Right atrium auricular region (tissue), 2 donors: Measurements from ENCODE around the gene PFN1. TPM values are rescaled to one million over a fixed set of nuclear protein-coding genes. Genes with fewer than 3 reads are reported as not detected.

ENCODE experiments used
- DNase-seq: peaks from one replicate; pipeline ENCODE4 v3.0.0-alpha.2; 2019; ENCODE audit warnings: low spot score
- H3K27ac ChIP-seq, 2 donors: fragments of 200-600 bp; sonication (generic); 1 replicate in 1 of 2; 2 replicates in 1 of 2; pipeline ENCODE4 v1.5.1; 2016 to 2019
- H3K27me3 ChIP-seq, 2 donors: fragments of 200-600 bp; sonication (generic); one replicate each; pipeline versions ENCODE4 v1.5.1 to v1.6.0; 2017 to 2019
- H3K36me3 ChIP-seq: fragments of 200-600 bp; sonication (generic); one replicate; pipeline ENCODE4 v1.5.1; 2016
- H3K4me1 ChIP-seq, 2 donors: fragments of 200-600 bp; sonication (generic); one replicate each; pipeline versions ENCODE4 v1.5.1 to v1.6.0; 2017 to 2019
- H3K4me3 ChIP-seq, 2 donors: fragments of 200-600 bp; sonication (generic); 1 replicate in 1 of 2; 2 replicates in 1 of 2; pipeline ENCODE4 v1.5.1; 2017 to 2019; ENCODE audit warnings: mild to moderate bottlenecking in 1 of 2, moderate library complexity in 1 of 2
- H3K9me3 ChIP-seq, 2 donors: fragments of 200-600 bp; sonication (generic); one replicate each; pipeline ENCODE4 v1.5.1; 2019
- total RNA-seq, 2 donors: library from RNA; depleted of rRNA; stranded (reverse); fragments of >200 nt; gene quantifications; one replicate each; pipeline ENCODE4 v1.1.0, GENCODE V29; 2016
- TF ChIP-seq, protein P1 (sequence below), 2 donors: fragments of 200-600 bp; sonication (generic); IDR thresholded peaks; one replicate each; pipeline ENCODE4 v1.5.1; 2019; ENCODE audit warnings: antibody characterized with exemption in 2 of 2

The PFN1 gene
- total RNA-seq, 2 donors from 2014 or later, result 218 to 425 TPM

DNA sequence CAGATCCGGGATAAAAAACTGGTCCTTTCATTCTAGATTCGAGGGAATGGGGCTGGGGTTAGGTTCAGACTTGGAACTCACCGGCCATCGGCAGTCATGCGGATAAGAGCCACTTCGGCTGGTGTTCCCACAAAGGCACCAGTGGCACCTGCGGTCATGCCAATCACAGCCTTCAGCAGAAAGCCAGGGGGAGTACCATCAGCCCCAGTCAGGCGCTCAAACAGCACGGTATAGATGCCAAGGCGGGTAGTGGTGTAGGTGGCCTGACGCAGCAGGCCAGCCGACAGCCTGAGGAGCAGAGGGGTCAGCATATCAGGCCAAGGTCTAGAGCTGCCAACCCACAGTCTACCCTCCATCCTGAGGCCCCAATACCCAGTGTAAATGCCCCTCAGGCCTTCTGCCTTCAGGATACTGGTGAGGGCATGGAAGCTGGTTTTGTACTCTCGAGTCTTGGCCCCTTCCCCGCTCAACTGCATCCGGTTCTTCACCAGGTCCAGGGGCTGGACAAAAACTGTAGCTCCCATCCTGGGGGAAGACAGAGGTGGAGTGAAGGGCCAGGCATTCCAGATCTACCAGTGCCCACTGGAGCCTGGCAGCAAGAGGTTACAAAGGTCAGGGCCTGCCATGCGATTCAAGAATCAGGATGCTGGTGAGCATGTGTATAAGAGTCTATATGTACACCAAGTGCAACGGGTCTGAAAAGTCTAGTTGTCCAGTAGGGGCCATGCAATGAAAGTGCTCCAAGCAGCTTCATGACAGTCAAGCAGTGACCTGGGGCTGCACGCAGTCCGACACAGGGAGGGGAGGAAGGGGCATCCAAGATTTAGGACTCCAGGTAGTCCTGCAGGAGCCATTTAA, 9.4 kb downstream of the PFN1 start:
- TF ChIP-seq, protein P1, sequence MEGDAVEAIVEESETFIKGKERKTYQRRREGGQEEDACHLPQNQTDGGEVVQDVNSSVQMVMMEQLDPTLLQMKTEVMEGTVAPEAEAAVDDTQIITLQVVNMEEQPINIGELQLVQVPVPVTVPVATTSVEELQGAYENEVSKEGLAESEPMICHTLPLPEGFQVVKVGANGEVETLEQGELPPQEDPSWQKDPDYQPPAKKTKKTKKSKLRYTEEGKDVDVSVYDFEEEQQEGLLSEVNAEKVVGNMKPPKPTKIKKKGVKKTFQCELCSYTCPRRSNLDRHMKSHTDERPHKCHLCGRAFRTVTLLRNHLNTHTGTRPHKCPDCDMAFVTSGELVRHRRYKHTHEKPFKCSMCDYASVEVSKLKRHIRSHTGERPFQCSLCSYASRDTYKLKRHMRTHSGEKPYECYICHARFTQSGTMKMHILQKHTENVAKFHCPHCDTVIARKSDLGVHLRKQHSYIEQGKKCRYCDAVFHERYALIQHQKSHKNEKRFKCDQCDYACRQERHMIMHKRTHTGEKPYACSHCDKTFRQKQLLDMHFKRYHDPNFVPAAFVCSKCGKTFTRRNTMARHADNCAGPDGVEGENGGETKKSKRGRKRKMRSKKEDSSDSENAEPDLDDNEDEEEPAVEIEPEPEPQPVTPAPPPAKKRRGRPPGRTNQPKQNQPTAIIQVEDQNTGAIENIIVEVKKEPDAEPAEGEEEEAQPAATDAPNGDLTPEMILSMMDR (IDR thresholded peaks at IDR 0.05), result no peak
- Histone ChIP-seq H3K4me1 (peaks cover 3 to 51% of the 10 kb centered on the region in 2 donors), H3K36me3 (peaks cover 41% of the 10 kb centered on the region), H3K27me3 (no peaks in the 10 kb centered on the region), H3K27ac (peak overlapping the region; percentile 92 to 96), H3K4me3 (peak overlapping the region; percentile 91), H3K9me3 (no peaks in the 10 kb centered on the region)
- DNase-seq, result no peak

DNA sequence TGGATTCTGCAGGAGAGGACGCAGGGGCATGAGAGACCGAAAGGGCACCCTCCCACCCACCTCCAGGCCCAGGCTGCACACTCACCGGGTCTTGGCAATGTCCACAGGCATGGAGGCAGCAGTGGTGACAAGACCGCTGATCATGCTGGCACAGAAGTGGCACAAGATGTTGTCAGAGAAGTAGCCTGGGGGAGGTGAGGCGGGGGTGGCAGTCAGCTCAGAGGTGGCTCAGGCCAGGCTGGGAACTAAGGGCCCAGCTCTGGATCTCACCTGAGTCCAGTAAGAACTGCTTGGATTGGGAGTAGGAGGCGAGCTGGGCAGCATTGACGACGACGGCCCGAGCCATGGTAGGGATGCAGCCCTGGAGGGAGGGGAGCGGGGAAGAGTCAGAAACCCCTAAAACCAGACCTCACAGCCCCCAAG, 10.2 kb downstream of the PFN1 start:
- Histone ChIP-seq H3K27me3 (no peaks in the 10 kb centered on the region), H3K36me3 (peaks cover 34% of the 10 kb centered on the region), H3K9me3 (no peaks in the 10 kb centered on the region), H3K27ac (peak overlapping the region; percentile 92 to 96), H3K4me1 (peaks cover 3 to 51% of the 10 kb centered on the region in 2 donors), H3K4me3 (no peak overlapping the region)
- DNase-seq, result no peak
- TF ChIP-seq, protein P1 (IDR thresholded peaks at IDR 0.05), result no peak

DNA sequence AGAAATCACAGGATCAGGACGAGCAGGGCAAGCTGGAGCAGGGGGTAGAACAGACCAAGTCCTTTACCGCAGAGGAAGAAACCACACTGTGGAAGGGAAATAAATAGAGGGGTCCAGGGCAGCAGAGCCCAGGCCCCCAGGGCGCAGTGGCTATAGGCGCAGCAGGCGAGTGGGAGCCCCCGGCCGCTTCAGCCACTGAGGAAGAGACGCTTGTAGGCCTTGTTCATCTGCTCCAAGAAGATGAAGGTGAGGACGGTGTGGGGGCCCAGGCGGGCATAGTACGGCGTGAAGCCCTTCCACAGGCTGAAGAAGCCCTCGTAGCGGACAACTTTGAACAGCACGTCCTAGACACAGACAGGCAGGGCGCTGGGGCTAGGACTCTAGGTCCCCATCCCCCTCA, 10.8 kb downstream of the PFN1 start:
- Histone ChIP-seq H3K27me3 (no peaks in the 10 kb centered on the region), H3K4me3 (no peak overlapping the region), H3K36me3 (peaks cover 28% of the 10 kb centered on the region), H3K27ac (peak overlapping the region in 1 of 2 donors; percentile 96), H3K9me3 (no peaks in the 10 kb centered on the region), H3K4me1 (peaks cover 3 to 51% of the 10 kb centered on the region in 2 donors)
- TF ChIP-seq, protein P1 (IDR thresholded peaks at IDR 0.05), result no peak
- no peak for DNase-seq

DNA sequence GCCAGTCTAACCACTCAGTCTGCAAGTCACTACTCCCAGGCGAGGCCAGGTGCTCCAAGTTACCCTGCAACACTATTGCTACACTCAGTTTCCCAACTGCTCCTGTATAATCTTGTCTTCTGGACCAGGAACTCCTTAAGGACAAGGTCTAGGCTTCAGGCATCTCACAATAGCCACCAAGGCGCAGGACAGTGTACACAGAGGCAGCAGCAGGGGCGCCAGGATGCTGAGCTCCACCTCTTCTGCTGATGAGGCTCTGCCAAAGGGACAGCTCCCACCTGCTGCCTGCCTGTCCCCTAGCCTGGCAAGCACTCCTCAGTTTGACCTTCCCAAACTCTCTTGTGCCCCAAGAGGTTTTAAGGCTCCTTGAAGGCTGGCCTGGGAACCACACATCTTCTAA, 11.9 kb downstream of the PFN1 start:
- DNase-seq, result no peak
- Histone ChIP-seq H3K4me3 (no peak overlapping the region), H3K27ac (no peak overlapping the region), H3K4me1 (peaks cover 3 to 41% of the 10 kb centered on the region in 2 donors), H3K27me3 (no peaks in the 10 kb centered on the region), H3K9me3 (no peaks in the 10 kb centered on the region), H3K36me3 (peaks cover 20% of the 10 kb centered on the region)
- TF ChIP-seq, protein P1 (IDR thresholded peaks at IDR 0.05), result no peak

DNA sequence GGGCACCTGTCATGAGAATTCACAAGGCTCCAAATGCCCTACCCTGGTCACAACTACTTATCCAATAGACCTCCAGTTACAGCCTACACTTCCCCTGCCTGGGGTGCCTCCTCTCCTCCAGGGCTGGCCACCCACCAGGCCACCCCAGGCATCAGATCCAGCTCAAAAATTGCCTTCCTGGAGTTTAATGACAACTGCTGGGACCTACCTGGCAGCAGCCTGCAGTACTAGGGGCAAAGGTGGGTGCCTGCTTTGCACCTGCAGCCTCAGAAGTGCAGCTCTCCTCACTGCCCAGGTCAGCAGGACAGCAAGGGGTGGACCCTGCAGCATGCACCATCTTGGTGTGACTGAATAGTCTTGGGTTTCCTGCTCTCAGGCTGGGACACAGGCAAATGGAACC, 12.7 kb downstream of the PFN1 start:
- Histone ChIP-seq H3K27me3 (no peaks in the 10 kb centered on the region), H3K36me3 (peaks cover 20% of the 10 kb centered on the region), H3K9me3 (no peaks in the 10 kb centered on the region), H3K4me1 (peaks cover 3 to 33% of the 10 kb centered on the region in 2 donors), H3K4me3 (no peak overlapping the region), H3K27ac (no peak overlapping the region)
- TF ChIP-seq, protein P1 (IDR thresholded peaks at IDR 0.05), result no peak
- no peak for DNase-seq
